Prostate gland (tissue), 2 donors: ENCODE data around the gene STUM. TPM values are rescaled to one million over a fixed set of nuclear protein-coding genes. Genes with fewer than 3 reads are reported as not detected.
A peak's percentile ranks its signal among the peaks of the same experiment; 100 is the strongest.

Experiments
- DNase-seq: peaks from one replicate; pipeline ENCODE4 v3.0.0-alpha.2; 2019; ENCODE audit warnings: low spot score
- H3K27ac ChIP-seq, 2 donors: fragments of 200-600 bp; sonication (generic); 2 replicates each; pipeline ENCODE4 v1.5.1; 2017 to 2019
- H3K27me3 ChIP-seq: fragments of 200-600 bp; sonication (generic); replicated peaks from 2 replicates; pipeline ENCODE4 v1.5.1; 2019; ENCODE audit not compliant: insufficient read depth
- H3K36me3 ChIP-seq, 2 donors: fragments of 200-600 bp; sonication (generic); 1 replicate in 1 of 2; 2 replicates in 1 of 2; pipeline versions ENCODE4 v1.5.1 to v1.8.1; 2017 to 2019
- H3K4me1 ChIP-seq: fragments of 200-600 bp; sonication (generic); replicated peaks from 2 replicates; pipeline ENCODE4 v1.5.1; 2019
- H3K4me3 ChIP-seq, 2 donors: fragments of 200-600 bp; sonication (generic); 2 replicates each; pipeline ENCODE4 v1.5.1; 2017 to 2019
- H3K9me3 ChIP-seq: fragments of 200-600 bp; sonication (generic); 2 replicates; pipeline ENCODE4 v1.5.1; 2017
- CTCF ChIP-seq, 4 experiments: fragments of 200-600 bp in 2 of 4; fragments of 450-650 bp in 2 of 4; sonication (generic) in 2 of 4; IDR thresholded peaks; 1 replicate in 3 of 4; 2 replicates in 1 of 4; pipeline ENCODE4 v1.5.1; 2016 to 2019; ENCODE audit warnings: antibody characterized with exemption in 4 of 4, mild to moderate bottlenecking in 2 of 4, moderate library complexity in 2 of 4
- POLR2A ChIP-seq: fragments of 450-650 bp; IDR thresholded peaks from one replicate; pipeline ENCODE4 v1.6.1; 2016; ENCODE audit warnings: antibody characterized with exemption, mild to moderate bottlenecking
- POLR2AphosphoS5 ChIP-seq: sonication (generic); formaldehyde crosslinking; IDR thresholded peaks from one replicate; pipeline ENCODE4 v1.6.1; 2017; ENCODE audit warnings: antibody characterized with exemption
- WGBS: methylation state at CpG from one replicate; pipeline ENCODE4 v1.1.5; 2018; 5-methylcytosine and 5-hydroxymethylcytosine counted together
- intact Hi-C: fragments of 100-400 bp; cut with DNase I; formaldehyde crosslinking; loops from one replicate; pipeline ENCODE4 v1.14.2; 2022
- total RNA-seq, 2 donors: library from RNA; depleted of rRNA; stranded (reverse); fragments of >200 nt; gene quantifications; one replicate each; pipeline ENCODE4 v1.1.0, GENCODE V29; 2016

STUM gene
- total RNA-seq, 2 donors from 2014 or later = 1.9 to 4.3 TPM

GRCh38 chr1:226600254-226600653 lies 51.7 kb downstream of the STUM start:
- TF ChIP-seq POLR2A = no peak
- no peak for TF ChIP-seq POLR2AphosphoS5
- H3K4me1 ChIP-seq = peaks cover 4% of the 10 kb centered on the region
- H3K9me3 ChIP-seq = no peaks in the 10 kb centered on the region
- H3K27ac ChIP-seq = no peak overlapping the region
- no peak overlapping the region for H3K4me3 ChIP-seq
- no peaks in the 10 kb centered on the region for H3K36me3 ChIP-seq
- H3K27me3 ChIP-seq = no peaks in the 10 kb centered on the region
- DNase-seq = no peak
- intact Hi-C loops = loop anchor here (10.0 kb wide), 1 partner anchor 175 kb away; no protein-coding TSS in a partner anchor
- 89% methylated on average over 4 of the region's 4 CpGs for WGBS

GRCh38 chr1:226601456-226601855 lies 52.9 kb downstream of the STUM start:
- Histone ChIP-seq H3K4me1 (peaks cover 4% of the 10 kb centered on the region), H3K27ac (no peak overlapping the region), H3K9me3 (no peaks in the 10 kb centered on the region), H3K36me3 (no peaks in the 10 kb centered on the region), H3K27me3 (no peaks in the 10 kb centered on the region), H3K4me3 (no peak overlapping the region)
- no peak for DNase-seq
- intact Hi-C loops = loop anchor here (10.0 kb wide), 1 partner anchor 177 kb away; no protein-coding TSS in a partner anchor
- TF ChIP-seq POLR2AphosphoS5 = no peak
- 93% methylated on average over 9 of the region's 9 CpGs for WGBS

GRCh38 chr1:226602186-226603021 lies 53.8 kb downstream of the STUM start:
- H3K27me3 ChIP-seq = no peaks in the 10 kb centered on the region
- peaks cover 4% of the 10 kb centered on the region for H3K4me1 ChIP-seq
- intact Hi-C loops = loop anchor here (10.0 kb wide), 1 partner anchor 178 kb away; no protein-coding TSS in a partner anchor
- no peaks in the 10 kb centered on the region for H3K36me3 ChIP-seq
- H3K9me3 ChIP-seq = no peaks in the 10 kb centered on the region
- no peak for DNase-seq
- peak overlapping the region; percentile 52 to 65 for H3K27ac ChIP-seq
- TF ChIP-seq POLR2A (no peak), POLR2AphosphoS5 (peak; percentile 40), CTCF (IDR thresholded peaks at IDR 0.05) (no peak)
- H3K4me3 ChIP-seq = no peak overlapping the region
- 67% methylated on average over 22 of the region's 24 CpGs for WGBS

- no peaks in the 10 kb centered on the region for H3K9me3 ChIP-seq
- no peaks in the 10 kb centered on the region for H3K27me3 ChIP-seq
- no peak overlapping the region for H3K4me3 ChIP-seq
- no peaks in the 10 kb centered on the region for H3K36me3 ChIP-seq
- 53% methylated on average over 8 of the region's 8 CpGs for WGBS
- peak overlapping the region; percentile 31 to 52 for H3K27ac ChIP-seq
- intact Hi-C loops = loop anchor here (10.0 kb wide), 1 partner anchor 178 kb away; no protein-coding TSS in a partner anchor
- TF ChIP-seq CTCF (IDR thresholded peaks at IDR 0.05) = no peak
- no peak for TF ChIP-seq POLR2A
- TF ChIP-seq POLR2AphosphoS5 = peak; percentile 37
- peaks cover 4% of the 10 kb centered on the region for H3K4me1 ChIP-seq
- DNase-seq = peak; percentile 74
Observed at GRCh38 chr1:226603022-226603857, 54.7 kb downstream of the STUM start.

GRCh38 chr1:226603858-226604559 lies 55.4 kb downstream of the STUM start:
- intact Hi-C loops = loop anchor here (10.0 kb wide), 1 partner anchor 179 kb away; no protein-coding TSS in a partner anchor
- no peaks in the 10 kb centered on the region for H3K9me3 ChIP-seq
- no peak overlapping the region for H3K27ac ChIP-seq
- no peaks in the 10 kb centered on the region for H3K27me3 ChIP-seq
- H3K4me1 ChIP-seq = peaks cover 4% of the 10 kb centered on the region
- no peak for DNase-seq
- WGBS = 68% methylated on average over 19 of the region's 19 CpGs
- no peak for TF ChIP-seq CTCF (IDR thresholded peaks at IDR 0.05)
- TF ChIP-seq POLR2A = no peak
- TF ChIP-seq POLR2AphosphoS5 = no peak
- no peaks in the 10 kb centered on the region for H3K36me3 ChIP-seq
- H3K4me3 ChIP-seq = no peak overlapping the region
